ENCODE results near the gene ATP6V1G2.
"Not testable (repeated sequence)": the region's sequence is repeated elsewhere in the genome, so short reads cannot be mapped to it uniquely, and the experiment has no call there.

The ATP6V1G2 gene

DNA sequence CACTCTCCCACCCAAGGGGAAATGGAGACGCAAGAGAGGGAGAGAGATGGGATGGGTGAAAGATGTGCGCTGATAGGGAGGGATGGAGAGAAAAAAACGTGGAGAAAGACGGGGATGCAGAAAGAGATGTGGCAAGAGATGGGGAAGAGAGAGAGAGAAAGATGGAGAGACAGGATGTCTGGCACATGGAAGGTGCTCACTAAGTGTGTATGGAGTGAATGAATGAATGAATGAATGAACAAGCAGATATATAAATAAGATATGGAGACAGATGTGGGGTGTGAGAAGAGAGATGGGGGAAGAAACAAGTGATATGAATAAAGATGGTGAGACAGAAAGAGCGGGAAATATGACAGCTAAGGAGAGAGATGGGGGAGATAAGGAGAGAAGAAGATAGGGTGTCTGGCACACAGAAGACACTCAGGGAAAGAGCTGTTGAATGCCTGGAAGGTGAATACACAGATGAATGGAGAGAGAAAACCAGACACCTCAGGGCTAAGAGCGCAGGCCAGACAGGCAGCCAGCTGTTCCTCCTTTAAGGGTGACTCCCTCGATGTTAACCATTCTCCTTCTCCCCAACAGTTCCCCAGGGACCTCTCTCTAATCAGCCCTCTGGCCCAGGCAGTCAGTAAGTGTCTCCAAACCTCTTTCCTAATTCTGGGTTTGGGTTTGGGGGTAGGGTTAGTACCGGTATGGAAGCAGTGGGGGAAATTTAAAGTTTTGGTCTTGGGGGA lies 29.7 kb upstream of the ATP6V1G2 start:
- DNase-seq = no peak

GRCh38 chr6:31575335-31575901 lies 29.0 kb upstream of the ATP6V1G2 start, which contains the start of gene TNF:
TSS of gene TNF (plus strand) at chr6:31575565. CDS start at chr6:31575742, 177 bp downstream.
- ATAC-seq (peak; percentile 11), DNase-seq (peak; percentile 85)

More for the DNA sequence above, 29.7 kb upstream of the ATP6V1G2 start:
- no peak for ATAC-seq

DNA sequence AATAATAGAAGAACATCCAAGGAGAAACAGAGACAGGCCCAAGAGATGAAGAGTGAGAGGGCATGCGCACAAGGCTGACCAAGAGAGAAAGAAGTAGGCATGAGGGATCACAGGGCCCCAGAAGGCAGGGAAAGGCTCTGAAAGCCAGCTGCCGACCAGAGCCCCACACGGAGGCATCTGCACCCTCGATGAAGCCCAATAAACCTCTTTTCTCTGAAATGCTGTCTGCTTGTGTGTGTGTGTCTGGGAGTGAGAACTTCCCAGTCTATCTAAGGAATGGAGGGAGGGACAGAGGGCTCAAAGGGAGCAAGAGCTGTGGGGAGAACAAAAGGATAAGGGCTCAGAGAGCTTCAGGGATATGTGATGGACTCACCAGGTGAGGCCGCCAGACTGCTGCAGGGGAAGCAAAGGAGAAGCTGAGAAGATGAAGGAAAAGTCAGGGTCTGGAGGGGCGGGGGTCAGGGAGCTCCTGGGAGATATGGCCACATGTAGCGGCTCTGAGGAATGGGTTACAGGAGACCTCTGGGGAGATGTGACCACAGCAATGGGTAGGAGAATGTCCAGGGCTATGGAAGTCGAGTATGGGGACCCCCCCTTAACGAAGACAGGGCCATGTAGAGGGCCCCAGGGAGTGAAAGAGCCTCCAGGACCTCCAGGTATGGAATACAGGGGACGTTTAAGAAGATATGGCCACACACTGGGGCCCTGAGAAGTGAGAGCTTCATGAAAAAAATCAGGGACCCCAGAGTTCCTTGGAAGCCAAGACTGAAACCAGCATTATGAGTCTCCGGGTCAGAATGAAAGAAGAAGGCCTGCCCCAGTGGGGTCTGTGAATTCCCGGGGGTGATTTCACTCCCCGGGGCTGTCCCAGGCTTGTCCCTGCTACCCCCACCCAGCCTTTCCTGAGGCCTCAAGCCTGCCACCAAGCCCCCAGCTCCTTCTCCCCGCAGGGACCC lies 28.0 kb upstream of the ATP6V1G2 start:
- DNase-seq (peak; percentile 64), ATAC-seq (peak; percentile 3)

GRCh38 chr6:31573239-31574105 lies 27.1 kb upstream of the ATP6V1G2 start:
- ATAC-seq = no peak
- DNase-seq = no peak

GRCh38 chr6:31572041-31572911 lies 25.9 kb upstream of the ATP6V1G2 start, which contains the start of gene LTA:
TSS of gene LTA (plus strand) at chr6:31572289. CDS start at chr6:31572743, 454 bp downstream.
- DNase-seq = peak; percentile 85
- ATAC-seq = peak; percentile 56

GRCh38 chr6:31569861-31570536 lies 23.6 kb upstream of the ATP6V1G2 start:
- ATAC-seq (no peak), DNase-seq (no peak)

GRCh38 chr6:31568537-31568961 lies 22.1 kb upstream of the ATP6V1G2 start:
- ATAC-seq = peak; percentile 72
- peak; percentile 71 for DNase-seq

DNA sequence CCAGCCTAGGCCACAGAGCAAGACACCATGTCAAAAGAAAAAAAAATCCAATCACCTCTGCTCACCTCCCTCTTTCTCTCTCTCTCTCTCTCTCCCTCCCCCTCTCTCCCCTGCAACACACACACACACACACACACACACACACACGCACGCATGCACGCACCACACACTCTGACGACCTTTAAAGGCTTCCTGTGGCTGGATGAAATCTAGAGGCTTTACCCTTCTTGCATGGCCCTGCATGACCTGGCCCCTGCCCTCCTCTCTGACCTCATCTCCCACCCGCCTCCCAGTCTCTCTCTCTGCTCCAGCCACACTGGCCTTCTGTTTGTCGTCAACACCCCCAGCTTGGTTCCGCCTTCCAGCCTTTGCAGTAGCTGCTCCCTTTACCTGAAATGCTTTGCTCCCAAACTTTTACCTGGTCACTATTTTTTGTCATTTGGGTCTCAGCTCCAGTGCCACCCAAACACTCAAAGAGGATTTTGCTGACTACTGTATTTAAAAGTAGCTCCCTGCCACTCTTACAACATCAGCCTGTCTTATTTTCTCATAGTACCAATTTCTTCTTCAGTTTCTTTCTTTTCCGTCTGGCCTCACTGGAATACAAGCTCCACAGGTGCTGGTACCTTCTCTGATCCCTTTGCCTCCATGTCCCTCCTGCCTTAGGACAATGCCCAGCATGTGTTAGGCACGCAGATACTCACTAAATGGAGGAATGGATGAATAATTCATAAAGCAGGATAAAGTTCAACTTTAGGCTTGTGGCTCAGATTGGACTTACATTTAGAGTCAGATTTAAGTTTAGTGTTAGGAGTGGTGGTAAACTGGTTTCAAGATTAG lies 21.3 kb upstream of the ATP6V1G2 start:
- ATAC-seq (peak; percentile 5), DNase-seq (no peak)

GRCh38 chr6:31560697-31561058 lies 14.3 kb upstream of the ATP6V1G2 start:
- no peak for ATAC-seq
- DNase-seq = no peak

DNA sequence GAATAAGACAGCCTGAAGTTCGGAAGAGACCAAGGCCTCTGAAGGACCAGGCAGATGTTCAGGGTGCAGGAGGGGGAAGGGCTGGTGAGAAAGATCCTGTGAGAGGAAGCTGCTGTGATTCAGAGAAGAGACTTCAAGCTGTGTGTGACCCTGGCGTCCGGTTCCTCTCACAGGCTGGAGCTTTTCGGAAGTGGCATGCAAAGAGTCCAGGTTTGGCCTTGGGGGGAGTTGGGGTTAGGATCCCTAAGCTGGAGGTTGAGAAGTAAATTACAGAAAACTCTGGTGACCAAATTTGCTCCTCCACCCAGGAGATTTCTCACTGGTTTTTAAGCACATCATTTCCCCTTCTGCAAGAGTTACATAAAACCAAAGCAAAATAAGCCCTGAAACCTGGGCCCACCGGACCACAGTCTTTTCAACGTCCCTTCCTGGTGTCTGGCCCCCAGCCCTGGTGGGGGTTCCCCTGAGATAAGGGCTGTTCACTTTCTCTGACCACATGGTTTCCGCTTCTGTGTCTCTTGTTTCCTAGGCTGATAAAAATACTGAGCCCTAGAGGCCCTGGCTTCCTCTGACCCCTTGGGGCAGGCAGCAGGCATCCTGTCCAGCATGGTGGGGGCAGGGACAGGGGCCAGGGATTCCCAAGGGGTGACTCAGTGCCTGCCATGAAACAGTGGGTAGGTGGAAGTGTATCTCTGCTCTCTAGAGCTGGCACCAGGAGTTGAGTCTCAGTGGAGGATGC lies 13.7 kb upstream of the ATP6V1G2 start:
- DNase-seq (peak; percentile 69), ATAC-seq (peak; percentile 50)

GRCh38 chr6:31559606-31559957 lies 13.2 kb upstream of the ATP6V1G2 start:
- DNase-seq = no peak
- ATAC-seq = no peak

GRCh38 chr6:31558631-31559500 lies 12.5 kb upstream of the ATP6V1G2 start:
- DNase-seq (peak; percentile 75), ATAC-seq (peak; percentile 57)

GRCh38 chr6:31558318-31558625 lies 11.9 kb upstream of the ATP6V1G2 start:
- no peak for ATAC-seq
- DNase-seq = no peak

- no peak for ATAC-seq
- DNase-seq = no peak
These were observed 11.3 kb upstream of the ATP6V1G2 start for GRCh38 chr6:31557443-31558317.

DNA sequence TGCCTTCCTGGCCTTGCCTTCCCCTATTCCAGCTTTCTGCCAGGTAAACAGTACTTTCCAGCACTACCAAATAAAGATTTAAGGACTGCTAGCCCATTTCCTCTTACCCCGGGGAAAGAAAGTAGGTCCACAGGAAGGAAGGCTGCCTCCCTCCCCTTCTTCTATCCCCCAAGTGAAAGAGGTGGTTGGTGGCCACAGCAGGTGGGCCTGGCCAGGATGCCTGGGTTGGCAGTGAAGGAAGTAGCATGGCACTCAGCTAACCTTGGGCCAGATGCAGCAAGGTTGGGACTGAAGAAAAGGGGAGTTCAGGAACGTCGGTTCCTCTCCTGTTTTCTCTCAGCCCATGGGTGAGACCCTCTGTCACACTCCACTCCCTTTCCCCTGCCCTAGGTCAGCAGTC lies 9.9 kb upstream of the ATP6V1G2 start:
- DNase-seq (no peak), ATAC-seq (no peak)

DNA sequence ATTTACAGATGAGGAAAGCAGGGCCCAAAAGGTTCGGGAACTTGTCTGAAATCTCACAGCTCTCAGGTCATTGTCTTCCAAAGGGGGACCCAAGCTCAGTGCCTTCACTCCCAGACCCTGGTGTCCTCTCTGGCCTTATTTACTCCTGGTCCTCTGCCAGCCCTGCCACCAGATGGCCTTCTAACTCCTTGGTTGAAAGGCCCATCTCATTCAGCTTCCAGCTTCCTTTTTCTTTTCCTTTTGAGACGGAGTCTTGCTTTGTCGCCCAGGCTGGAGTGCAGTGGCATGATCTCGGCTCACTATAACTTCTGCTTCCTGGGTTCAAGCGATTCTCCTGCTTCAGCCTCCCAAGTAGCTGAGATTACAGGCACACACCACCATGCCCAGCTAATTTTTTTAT lies 5.0 kb upstream of the ATP6V1G2 start:
- DNase-seq = peak; percentile 69
- not testable (repeated sequence) for ATAC-seq

DNA sequence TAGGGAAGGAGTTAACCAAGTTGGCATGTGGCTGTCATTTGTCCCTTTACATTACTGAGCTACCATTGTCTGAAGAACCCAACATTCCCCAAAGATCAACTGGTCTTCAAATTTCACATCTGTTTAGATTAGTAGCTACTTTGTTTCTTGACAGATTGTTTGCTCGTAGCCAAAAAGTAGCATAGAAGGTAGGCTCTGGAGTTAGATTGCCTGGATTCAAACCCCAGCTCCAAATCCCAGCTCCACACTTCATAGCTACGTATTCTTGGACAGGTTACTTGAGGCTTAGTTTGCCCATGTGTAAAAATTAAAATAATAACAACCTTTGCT lies 2.1 kb upstream of the ATP6V1G2 start:
- no peak for ATAC-seq

More for the DNA sequence above, 2.1 kb upstream of the ATP6V1G2 start:
- DNase-seq = no peak

Data from stimulated activated naive CD8-positive, alpha-beta T cell treated with anti-CD3 and anti-CD28 coated beads, Interleukin-15, Interleukin-2, amounts not matched to agents 100 U/mL and 50 U/mL, for 24 hours (primary cell).